ENCODE data around the gene SH3TC1.

The SH3TC1 gene

DNA sequence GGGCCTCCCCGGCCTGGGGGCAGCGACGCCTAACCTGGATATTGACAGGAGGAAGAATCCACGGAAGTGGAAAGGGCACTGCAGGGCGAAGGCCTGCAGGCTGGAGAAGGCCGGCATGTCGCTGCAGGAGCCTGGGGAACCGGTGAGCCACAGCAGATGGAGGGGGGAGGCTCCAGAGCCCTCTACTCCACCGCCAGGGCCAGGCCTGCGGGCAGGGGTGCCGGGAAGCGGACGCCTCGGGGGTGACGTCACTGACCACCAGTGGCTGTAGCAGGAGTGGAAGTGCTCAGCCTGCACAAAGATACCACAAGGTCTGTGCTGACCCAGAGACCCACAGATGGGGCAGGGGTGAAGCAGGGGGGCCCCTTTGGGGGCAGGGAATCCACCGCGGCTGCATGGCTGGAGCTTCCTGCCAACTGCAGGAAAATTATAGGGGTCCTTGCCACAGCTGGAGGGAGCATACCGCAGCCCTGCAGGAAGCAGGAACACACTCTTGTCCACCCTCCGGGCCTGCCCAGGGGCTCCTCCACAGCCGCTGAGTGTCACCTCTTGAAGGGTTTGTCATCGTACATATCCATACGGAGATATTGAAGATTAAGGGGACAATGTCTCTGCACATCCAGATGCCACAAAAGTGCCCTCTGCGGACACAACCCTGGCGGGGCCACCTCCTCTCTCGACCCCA is 62.9 kb downstream of the SH3TC1 start:
- DNase-seq (ENCODE audit: low read depth, low spot score) = no peak

DNA sequence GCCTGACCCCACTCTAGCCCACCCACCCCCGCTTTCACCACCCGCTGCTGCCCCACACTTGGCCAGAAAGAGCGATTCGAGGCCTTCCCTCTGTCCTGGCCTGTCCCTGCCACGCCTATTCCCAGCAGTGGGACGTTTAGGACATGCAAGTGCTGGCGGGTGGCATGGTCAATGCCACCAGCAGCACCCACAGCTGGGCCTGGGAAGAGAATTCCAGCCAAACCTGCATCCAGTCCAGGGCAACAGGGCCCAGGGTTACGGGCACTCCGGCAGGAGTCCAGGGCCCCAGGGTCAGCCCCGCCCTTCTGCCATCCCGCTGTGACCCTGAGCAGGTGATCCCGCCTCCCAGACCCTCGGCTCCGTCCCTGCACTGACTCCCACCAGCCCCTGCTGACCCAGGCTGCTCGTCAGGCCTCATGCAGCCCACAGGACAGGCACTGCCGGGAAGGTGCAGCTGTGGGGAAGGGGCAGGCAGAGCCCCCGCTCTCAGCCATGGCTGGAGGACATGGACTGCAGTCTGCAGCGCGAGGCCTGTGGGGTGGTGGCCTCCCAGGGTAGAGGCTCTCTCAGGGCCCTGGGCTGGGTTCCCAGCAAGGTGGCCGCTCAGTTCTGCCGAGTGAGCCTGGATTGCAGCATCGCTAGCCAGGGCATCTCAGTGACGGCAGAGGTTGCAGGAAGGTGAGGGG is 63.7 kb downstream of the SH3TC1 start:
- DNase-seq (ENCODE audit: low read depth, low spot score) = no peak

DNA sequence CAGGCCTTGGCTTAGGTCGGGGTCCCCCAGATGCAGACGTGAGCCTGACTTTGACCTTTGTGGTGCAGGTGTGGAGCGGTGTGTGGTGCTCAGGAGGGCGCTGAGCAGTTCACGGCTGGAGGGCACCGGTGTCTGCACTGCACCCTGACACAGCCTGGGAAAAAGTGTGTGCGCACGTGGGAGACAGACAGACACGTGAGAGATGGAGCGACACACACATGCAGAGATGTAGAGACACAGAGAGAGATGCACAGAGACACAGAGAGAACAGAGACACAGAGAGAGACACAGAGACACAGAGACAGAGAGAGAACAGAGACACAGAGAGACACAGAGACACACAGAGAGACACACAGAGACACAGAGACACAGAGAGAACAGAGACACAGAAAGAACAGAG is 64.3 kb downstream of the SH3TC1 start:
- DNase-seq (ENCODE audit: low read depth, low spot score) = no peak

DNA sequence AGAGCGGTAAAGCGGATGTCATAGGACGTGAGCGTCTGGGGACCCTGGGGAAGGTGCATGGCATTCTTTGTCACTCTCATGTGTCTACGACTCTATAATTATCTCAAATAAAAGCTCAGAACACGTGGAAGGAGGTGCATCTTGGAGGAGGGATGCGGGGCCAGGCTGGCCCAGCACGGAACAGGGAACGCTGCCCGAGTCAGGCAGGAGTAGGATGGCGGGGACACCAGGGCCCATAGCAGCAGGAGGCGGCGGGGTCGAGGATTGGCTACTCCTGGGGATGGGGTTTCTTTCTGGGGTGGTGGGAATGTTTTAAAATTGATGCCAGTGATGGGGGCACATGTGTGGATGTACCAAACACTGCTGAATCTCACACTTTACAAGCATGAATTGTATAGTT is 65.0 kb downstream of the SH3TC1 start:
- DNase-seq (ENCODE audit: low read depth, low spot score) = no peak

DNA sequence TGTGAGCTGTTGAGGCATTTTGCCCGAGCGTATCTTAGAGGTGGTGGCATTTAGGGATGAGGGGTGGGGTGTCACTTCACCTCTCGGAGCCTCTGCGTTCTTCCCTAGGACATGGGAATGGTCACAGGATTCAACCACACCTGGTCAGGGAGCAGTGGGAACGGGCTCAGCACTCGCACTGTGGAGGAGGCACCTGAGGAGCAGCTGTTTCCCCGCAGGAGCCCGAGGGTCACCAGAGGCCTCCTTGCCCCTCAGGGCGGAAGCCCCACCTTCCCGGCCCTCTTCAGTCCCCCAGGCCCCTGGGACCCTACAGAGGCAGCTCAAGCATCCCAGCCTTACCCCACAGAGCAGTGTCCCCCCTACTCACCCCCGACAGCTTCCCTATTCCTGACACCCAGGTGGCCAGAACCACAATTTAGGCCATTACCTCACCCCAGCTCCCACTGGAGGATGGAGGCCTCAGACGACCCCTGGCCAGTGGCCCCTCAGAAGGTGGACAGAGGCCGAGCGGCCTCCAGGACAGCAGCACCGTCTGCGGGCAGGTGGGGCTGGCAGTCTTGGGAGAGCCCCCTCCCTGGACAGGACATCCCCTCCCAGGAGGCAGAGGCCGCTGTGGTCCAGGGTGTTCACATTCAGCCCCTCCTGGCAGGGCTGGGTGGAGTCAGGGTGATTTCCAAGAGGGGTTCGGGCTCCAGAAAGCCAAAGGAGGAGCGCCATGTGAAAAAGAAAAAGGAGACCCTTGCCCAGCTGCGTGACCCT is 66.3 kb downstream of the SH3TC1 start:
- no peak for DNase-seq (ENCODE audit: low read depth, low spot score)

DNA sequence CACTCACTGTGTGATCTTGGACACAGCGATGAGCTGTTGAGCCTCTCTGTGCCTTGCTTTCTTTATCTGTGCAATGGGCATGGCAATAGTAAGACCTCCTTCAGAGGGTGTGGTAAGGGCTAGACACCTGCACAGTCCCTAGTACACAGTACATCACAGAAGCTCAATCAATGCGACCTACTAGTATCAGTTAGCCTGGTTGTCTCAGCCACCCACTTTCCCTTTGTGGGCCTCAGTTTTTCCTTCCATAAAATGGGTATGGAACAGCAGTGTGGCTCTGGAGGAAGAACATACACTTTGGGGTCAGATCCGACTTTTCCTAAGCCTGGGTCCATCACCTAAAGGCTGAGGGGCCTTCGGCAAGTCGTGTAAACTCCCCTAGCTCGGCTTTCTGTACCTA is 67.0 kb downstream of the SH3TC1 start:
- no peak for DNase-seq (ENCODE audit: low read depth, low spot score)

DNA sequence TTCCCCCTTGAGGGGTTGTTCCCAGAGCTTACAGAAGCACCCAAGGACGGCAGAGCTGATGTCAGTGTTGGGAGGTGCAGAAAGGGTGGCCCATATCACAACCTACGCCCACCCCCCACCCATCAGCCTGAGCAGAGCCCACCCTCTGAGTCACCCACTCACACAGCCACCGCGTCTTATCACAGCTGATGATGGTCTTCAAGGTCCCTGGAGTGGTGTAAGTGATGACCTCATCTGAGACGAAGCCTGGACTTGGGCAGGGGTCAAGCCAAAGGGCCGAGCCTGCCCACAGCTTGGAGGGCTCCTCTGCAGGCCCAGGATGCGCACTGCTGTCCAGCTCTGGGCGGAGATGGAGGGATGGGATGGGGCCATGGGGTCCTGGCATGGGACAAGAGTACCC is 67.4 kb downstream of the SH3TC1 start:
- DNase-seq (ENCODE audit: low read depth, low spot score) = no peak

DNA sequence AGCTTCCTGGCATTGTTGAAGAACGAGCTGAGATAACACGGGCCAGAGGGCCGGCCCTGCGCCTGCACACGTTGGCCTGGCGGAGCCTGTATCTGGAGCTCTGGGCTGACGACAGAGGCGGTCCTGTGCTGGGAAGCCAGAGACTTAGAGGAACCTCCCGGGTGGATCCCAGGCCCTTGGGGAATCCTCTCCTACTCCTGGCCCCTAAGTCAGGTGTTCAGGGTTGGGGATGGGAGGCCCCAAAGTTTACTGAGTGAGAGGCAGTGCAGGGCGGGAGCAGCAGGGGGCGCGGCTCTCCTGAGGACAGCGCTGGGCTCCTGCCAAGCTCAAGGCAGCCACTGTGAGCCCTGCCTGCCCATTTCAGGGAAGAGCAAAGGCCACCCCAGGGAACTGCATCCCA is 68.0 kb downstream of the SH3TC1 start:
- no peak for DNase-seq (ENCODE audit: low read depth, low spot score)

DNA sequence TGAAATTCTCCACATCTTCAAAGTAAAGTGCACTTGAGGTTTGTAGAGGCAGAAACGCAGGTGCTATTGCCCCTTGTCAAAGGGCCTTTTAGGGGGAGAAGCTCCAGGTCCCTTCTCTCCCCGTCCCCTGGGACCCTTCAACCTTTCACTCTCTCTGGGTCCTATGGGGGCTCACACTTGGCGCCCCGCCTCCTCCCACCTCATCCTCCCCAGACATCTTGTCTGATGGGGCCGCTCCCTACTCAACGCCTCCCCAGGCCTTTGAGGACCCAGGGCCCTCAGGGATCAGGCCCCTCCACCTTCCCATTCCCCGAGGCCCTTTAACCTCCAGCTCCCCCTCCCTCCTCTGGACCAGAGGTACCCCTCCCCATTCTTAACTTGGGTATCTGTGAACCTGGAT is 69.1 kb downstream of the SH3TC1 start:
- no peak for DNase-seq (ENCODE audit: low read depth, low spot score)

DNA sequence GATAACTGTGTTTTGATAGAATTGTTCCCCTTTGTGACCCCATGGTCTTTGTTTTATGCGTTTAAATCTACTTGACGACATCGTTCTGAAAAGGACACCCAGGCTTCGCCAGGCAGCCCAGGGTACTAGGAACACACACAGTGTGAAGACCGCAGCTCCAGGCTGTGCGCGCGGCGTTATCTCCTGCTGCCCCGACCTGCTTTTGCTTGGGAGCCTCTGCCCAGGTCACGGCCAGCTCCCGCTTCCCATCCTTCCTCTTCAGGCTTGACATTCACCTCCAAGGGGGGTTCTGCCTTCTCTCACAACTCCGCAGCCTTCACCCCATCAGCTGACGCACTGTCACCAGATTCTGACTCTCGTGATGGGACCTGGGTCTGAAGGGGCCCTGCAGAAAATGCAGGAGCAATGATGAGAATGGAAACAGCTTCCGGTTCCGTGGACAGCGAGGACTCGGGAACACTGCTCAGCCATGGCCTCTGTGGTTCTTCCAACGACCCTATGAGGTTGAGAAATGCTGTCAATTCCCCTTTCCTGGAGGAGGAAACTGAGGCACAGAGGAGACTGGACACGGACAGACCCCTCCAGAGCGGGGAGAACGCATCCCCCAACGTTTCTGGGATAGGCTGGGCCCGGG is 69.9 kb downstream of the SH3TC1 start:
- DNase-seq (ENCODE audit: low read depth, low spot score) = no peak

DNA sequence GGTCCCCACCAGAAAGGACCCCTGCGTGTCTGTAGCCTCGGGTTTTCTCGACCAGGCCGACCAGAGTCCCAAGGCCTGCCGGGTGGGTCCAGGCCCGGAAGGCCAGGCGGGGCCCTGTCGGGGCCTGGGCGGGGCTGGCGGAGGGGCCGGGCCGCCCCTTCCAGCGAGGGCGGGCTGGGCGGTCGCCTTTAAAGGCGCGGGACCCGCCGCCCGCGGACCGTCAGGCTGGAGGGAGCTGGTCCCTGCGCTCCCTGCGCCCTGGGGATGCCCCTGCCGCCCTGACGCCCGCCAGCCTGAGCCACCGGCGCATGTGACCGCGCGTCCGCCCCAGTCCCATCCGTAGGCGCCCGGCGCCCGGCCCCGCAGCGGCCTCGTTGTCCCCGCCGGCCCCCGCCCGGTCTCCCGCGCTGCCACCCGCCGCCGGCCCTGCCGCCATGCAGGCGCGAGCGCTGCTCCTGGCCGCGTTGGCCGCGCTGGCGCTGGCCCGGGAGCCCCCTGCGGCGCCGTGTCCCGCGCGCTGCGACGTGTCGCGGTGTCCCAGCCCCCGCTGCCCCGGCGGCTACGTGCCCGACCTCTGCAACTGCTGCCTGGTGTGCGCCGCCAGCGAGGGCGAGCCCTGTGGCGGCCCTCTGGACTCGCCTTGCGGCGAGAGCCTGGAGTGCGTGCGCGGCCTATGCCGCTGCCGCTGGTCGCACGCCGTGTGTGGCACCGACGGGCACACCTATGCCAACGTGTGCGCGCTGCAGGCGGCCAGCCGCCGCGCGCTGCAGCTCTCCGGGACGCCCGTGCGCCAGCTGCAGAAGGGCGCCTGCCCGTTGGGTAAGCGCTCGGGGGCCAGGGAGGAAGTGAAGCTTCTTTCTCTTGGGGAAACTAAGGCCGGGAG is 70.7 kb downstream of the SH3TC1 start, which contains the start of gene HTRA3:
Gene HTRA3 (plus strand): TSS at position 220 of the 883 bp plus-strand sequence. CDS start 215 bp downstream, at position 435.
- DNase-seq (ENCODE audit: low read depth, low spot score) = no peak

DNA sequence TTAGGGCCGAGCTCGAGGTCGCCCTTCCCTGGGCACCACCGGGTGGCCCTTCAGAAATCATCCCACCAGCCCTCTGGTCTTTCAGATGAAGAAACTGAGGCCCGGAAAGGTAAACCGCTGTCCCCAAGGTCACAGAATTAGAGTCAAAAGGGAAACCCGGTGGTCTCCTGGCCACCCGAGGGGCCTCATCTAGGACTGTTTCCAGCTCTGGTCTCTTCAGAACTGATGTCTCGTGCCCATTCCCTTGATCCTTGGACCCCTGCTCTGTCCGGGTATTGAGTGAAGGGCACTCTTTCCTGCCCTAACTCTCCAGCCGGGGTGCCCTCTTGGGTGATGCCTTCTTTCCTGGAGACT is 71.3 kb downstream of the SH3TC1 start:
- DNase-seq (ENCODE audit: low read depth, low spot score) = no peak

DNA sequence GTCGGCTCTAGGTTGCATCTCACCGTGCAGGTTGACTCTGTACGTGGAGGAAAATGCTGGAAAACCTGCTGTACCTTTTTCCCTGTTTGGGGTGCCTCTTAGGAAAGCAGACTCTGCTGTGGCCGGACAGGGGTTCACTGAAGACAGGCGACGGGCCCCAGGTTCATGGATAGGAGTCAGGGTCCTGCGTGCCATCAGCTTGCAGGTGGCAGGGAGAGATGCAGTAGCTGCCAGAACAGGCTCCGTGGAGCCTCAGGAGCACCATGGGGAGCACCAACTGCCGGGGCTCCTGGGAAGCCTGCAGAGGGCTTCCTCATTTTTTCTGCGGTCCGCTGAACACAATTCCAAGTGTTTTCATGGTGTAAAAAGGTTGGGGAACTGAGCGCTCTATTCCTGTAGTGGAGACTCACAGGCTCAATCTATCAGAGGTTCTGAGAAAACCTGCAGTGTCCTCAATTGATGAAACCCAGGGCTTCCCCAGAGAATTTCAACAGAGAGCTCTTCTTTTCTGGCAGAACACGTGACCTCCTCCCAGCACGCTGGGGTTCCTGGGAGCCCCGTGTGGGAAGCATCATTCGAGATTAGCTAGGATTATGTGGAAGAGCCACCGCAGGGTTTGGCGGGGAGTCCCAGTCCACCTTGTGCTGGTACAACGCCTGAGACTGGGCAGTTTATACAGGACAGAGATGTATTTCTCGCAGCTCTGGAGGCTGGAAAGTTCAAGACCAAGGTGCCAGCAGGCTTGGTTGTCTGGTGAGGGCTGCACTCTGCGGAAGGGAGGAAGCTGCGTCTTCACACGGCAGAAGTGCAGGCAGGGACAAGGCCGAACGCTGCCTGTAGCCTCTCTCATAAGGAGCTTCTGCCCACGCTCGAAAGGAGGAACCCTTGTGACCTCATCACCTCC is 72.1 kb downstream of the SH3TC1 start:
- DNase-seq (ENCODE audit: low read depth, low spot score) = no peak

DNA sequence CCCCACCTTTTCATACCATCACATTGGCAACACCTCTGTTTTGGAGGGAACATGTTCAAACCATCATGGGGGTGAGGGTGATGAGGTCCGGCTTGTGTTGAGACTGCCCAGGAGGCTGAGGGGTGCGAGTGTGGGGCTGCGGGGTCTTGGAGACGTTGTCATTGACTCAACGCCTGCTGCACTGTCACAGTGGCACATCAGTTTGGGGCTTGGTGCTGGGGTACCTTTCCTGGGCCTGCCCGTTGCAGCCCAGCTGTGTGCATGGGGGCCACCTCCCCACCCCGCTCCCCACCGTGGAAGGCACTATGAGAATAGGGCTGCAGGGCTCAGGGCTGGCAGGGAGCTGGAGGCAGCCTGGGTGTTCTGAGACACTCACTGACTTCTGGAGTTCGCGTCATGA is 72.7 kb downstream of the SH3TC1 start:
- DNase-seq (ENCODE audit: low read depth, low spot score) = no peak

DNA sequence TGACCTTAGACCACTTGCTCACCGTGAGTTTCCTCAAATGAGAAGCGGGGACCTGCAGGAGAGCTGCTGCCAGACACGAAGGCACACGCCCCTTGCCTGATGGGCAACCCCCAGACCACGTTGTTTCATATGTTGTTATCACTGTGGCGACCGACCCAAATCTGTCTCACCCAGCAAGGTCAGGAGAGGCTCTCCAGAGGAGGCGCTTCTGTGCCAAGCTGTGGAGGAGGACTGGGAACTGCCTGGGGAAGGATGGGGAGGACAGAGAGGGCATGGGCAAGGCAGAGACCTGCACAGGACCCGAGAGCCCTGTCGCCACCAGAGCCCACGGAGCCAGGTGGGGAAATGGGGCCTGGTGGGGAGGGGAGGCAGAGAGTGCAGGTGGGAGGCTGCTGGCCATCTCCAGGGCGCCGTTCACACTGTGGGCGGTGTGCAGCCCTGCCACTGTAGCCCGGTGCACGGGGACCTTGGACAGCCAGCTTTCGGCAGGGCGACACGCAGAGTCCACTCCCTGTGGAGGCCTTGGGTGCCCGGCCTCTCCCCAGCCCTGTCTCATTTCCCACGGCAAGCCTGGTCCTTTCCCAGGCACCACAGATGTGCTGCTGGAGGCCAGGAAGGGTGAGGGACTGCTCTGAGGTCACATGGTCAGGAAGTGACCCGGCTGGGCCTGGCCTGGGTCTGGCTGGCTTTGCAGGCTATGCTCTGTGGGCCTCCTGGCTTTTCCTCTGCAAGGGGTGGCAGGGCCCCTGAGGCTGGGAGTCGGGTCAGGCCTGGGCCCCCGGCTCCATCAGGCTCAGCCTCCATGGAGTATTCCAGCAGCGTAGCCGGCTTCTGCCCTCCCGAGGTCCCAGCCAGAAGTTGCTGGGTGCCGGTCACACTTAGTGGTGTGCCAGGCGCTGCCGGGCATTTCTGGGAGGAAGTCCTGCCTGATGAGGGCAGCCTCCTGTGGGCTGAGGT is 73.7 kb downstream of the SH3TC1 start:
- DNase-seq (ENCODE audit: low read depth, low spot score) = no peak

DNA sequence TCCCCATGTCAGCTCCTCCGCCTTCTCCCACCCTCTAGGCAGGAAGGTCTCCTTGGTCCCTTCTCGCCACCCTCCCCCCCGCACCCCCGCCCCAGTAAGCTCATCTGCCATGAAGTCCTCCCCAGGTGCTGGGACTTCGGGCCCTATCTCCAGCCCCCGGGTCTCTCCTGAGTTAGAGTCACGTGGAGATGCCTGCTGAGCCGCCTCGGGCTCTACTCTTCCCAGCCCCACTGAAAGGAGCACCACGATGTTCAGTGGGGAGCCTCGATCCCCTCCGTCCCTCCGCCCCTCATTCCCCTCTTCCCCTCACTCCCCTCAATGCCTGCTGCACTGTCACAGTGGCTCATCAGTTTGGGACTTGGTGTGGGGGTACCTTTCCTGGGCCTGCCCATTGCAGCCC is 74.4 kb downstream of the SH3TC1 start:
- DNase-seq (ENCODE audit: low read depth, low spot score) = no peak

DNA sequence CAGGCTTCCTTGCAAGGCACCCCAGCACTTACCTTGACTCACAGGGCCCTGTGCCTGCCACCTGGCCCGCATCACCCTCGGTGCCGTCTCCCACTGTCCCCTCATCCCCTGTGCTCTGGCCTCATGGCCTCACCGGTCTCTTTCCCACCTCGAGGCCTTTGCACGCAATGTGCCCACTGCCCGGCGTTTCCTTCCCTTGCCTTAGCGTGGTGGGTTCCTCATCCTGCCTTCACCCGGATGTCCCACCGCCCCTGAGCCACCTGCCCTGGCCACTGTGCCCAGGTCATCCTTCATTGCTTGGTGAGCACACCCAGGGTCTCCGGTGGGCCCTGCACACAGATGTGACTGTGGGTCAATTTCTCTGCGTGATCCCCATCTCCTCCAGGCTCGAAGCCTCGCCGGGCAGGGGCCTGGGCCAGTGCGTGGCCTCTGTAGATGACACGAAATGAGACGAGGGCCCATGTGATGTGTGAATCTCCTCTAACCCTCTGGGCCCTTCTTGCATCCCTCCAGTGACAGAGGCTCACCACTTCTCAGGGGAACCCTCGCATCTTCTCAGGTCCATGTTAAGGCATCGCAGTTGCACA is 75.1 kb downstream of the SH3TC1 start:
- no peak for DNase-seq (ENCODE audit: low read depth, low spot score)

DNA sequence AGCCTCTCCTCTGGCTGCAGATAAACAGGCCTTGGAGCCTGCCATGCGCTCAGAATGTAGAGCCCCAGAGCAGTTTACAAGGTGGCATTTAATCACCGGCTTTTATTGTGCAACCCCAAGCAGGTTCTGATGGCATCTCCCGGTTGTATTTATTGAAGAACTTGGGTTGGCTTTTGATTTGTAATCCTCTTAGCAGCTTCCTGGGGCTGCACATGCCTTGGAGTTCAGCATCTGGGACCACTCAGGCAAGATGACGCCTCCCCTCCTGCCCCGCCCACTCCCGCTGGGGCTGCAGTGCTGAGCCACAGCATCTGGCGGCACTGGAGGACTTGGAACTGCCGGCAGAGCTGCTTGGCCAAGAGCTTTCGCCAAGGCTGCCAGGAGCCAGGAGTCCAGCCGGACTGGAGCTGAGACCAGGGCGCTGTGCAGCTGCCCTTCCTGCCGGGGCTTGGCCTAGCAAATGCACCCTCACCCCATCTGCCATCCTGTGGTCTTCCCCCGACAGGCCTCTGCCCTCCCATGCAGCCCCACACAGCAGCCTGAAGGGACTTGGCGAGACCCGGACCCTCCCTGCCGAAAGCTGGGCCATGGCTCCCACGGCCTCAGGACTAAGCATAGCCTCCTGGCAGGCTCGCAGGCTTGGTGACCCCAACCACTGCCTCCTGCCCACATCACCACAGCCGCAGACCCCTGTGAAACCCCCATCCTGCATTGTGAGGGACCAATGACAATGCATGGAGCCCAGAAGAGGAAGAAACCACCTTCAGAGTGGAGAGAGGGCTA is 75.9 kb downstream of the SH3TC1 start:
- DNase-seq (ENCODE audit: low read depth, low spot score) = no peak

Data from activated CD4-positive, CD25-positive, alpha-beta regulatory T cell treated with anti-CD3 and anti-CD28 coated beads, Interleukin-2, amount 50 U/mL, for 16 hours (primary cell).